ENCODE measurements around the gene PRDM16. TPM values are rescaled to one million over a fixed set of nuclear protein-coding genes. Genes with fewer than 3 reads are reported as not detected.

Gene PRDM16
- total RNA-seq, 1 experiment from 2014 or later, result not detected

- no TSS peak for BruUV-seq (replicated peaks)
- Mint-ChIP-seq H3K4me1 (ENCODE audit: insufficient read depth, unreplicated experiment) (no peaks in the 10 kb centered on the region), H3K27ac (ENCODE audit: low read depth, unreplicated experiment) (no peak overlapping the region)
Measured at GRCh38 chr1:3221112-3222041, 152.4 kb downstream of the PRDM16 start.

GRCh38 chr1:3222042-3222692, 153.2 kb downstream of the PRDM16 start:
- Mint-ChIP-seq H3K27ac (ENCODE audit: low read depth, unreplicated experiment) (no peak overlapping the region), H3K4me1 (ENCODE audit: insufficient read depth, unreplicated experiment) (no peaks in the 10 kb centered on the region), H3K27me3 (ENCODE audit: insufficient read depth, unreplicated experiment) (no peaks in the 10 kb centered on the region), H3K9me3 (ENCODE audit: unreplicated experiment) (peaks cover 15% of the 10 kb centered on the region), H3K4me3 (ENCODE audit: unreplicated experiment) (no peak overlapping the region), H3K36me3 (ENCODE audit: insufficient read depth, unreplicated experiment) (no peaks in the 10 kb centered on the region)
- DNase-seq (ENCODE audit: unreplicated experiment), result no peak
- BruUV-seq (replicated peaks), result no TSS peak
- intact Hi-C loops (cut with micrococcal nuclease), result no loop called here
- no peak for TF ChIP-seq CTCF (IDR thresholded peaks at IDR 0.05; ENCODE audit: unreplicated experiment)
- ChIA-PET POLR2A (no interaction called here), CTCF (interaction anchor here (0.6 kb wide), 1 partner anchor 908 kb away, joined by 3 read pairs; no protein-coding TSS in a partner anchor)

More at GRCh38 chr1:3221112-3222041, 152.4 kb downstream of the PRDM16 start:
- ChIA-PET POLR2A (no interaction called here), CTCF (no interaction called here)
- Mint-ChIP-seq H3K36me3 (ENCODE audit: insufficient read depth, unreplicated experiment) (no peaks in the 10 kb centered on the region), H3K4me3 (ENCODE audit: unreplicated experiment) (no peak overlapping the region), H3K27me3 (ENCODE audit: insufficient read depth, unreplicated experiment) (no peaks in the 10 kb centered on the region), H3K9me3 (ENCODE audit: unreplicated experiment) (peaks cover 15% of the 10 kb centered on the region)
- no peak for TF ChIP-seq CTCF (IDR thresholded peaks at IDR 0.05; ENCODE audit: unreplicated experiment)
- intact Hi-C loops (cut with micrococcal nuclease), result no loop called here
- DNase-seq (ENCODE audit: unreplicated experiment), result no peak

GRCh38 chr1:3225661-3226060, 156.7 kb downstream of the PRDM16 start:
- no peak overlapping the region for H3K27ac Mint-ChIP-seq (ENCODE audit: low read depth, unreplicated experiment)
- CTCF ChIA-PET, result no interaction called here
- H3K36me3 Mint-ChIP-seq (ENCODE audit: insufficient read depth, unreplicated experiment), result no peaks in the 10 kb centered on the region
- POLR2A ChIA-PET, result no interaction called here
- H3K4me1 Mint-ChIP-seq (ENCODE audit: insufficient read depth, unreplicated experiment), result no peaks in the 10 kb centered on the region
- no peaks in the 10 kb centered on the region for H3K27me3 Mint-ChIP-seq (ENCODE audit: insufficient read depth, unreplicated experiment)
- H3K9me3 Mint-ChIP-seq (ENCODE audit: unreplicated experiment), result peaks cover 7% of the 10 kb centered on the region
- no peak for TF ChIP-seq CTCF (IDR thresholded peaks at IDR 0.05; ENCODE audit: unreplicated experiment)
- BruUV-seq (replicated peaks), result no TSS peak
- H3K4me3 Mint-ChIP-seq (ENCODE audit: unreplicated experiment), result no peak overlapping the region
- intact Hi-C loops (cut with micrococcal nuclease), result no loop called here
- DNase-seq (ENCODE audit: unreplicated experiment), result no peak

GRCh38 chr1:3226191-3226590, 157.2 kb downstream of the PRDM16 start:
- no peaks in the 10 kb centered on the region for H3K4me1 Mint-ChIP-seq (ENCODE audit: insufficient read depth, unreplicated experiment)
- no peaks in the 10 kb centered on the region for H3K27me3 Mint-ChIP-seq (ENCODE audit: insufficient read depth, unreplicated experiment)
- no TSS peak for BruUV-seq (replicated peaks)
- POLR2A ChIA-PET, result no interaction called here
- TF ChIP-seq CTCF (IDR thresholded peaks at IDR 0.05; ENCODE audit: unreplicated experiment), result no peak
- no peak overlapping the region for H3K4me3 Mint-ChIP-seq (ENCODE audit: unreplicated experiment)
- no peak overlapping the region for H3K27ac Mint-ChIP-seq (ENCODE audit: low read depth, unreplicated experiment)
- intact Hi-C loops (cut with micrococcal nuclease), result no loop called here
- H3K9me3 Mint-ChIP-seq (ENCODE audit: unreplicated experiment), result peaks cover 7% of the 10 kb centered on the region
- CTCF ChIA-PET, result no interaction called here
- DNase-seq (ENCODE audit: unreplicated experiment), result no peak
- H3K36me3 Mint-ChIP-seq (ENCODE audit: insufficient read depth, unreplicated experiment), result no peaks in the 10 kb centered on the region

Measured in MCF 10A (cell line).